ENCODE results near the gene YIF1A. TPM values are rescaled to one million over a fixed set of nuclear protein-coding genes. Genes with fewer than 3 reads are reported as not detected.
A peak's percentile ranks its signal among the peaks of the same experiment; 100 is the strongest.

Gene YIF1A
- total and polyA plus RNA-seq, 4 donors, result 46.6 to 128 (median 114) TPM

- Histone ChIP-seq H3K27me3 (ENCODE audit: control insufficient read depth in 3 of 3, insufficient read depth in 3 of 3, low read length in 2 of 3) (peaks cover 0 to 2% (median 0%) of the 10 kb centered on the region in 3 donors), H3K4me1 (ENCODE audit: control insufficient read depth in 5 of 5, insufficient read depth in 5 of 5, low read length in 5 of 5) (peaks cover 0 to 8% (median 0%) of the 10 kb centered on the region in 5 donors), H3K36me3 (ENCODE audit: control insufficient read depth in 4 of 4, insufficient read depth in 4 of 4, low read length in 4 of 4) (peaks cover 0 to 27% (median 6%) of the 10 kb centered on the region in 4 donors), H3K27ac (ENCODE audit: low read depth in 1 of 2, low read length in 1 of 2) (no peak overlapping the region), H3K9me3 (ENCODE audit: control insufficient read depth in 4 of 4, insufficient read depth in 3 of 4, low read length in 3 of 4) (no peaks in the 10 kb centered on the region), H3K9ac (ENCODE audit: insufficient read depth in 1 of 2, low read length in 2 of 2) (no peak overlapping the region), H3K4me3 (no peak overlapping the region)
- DNase-seq, result peak in 1 of 3 donors; percentile 45
- WGBS, 2 donors, result 78 to 89% methylated on average over 13 to 14 of the region's 14 CpGs
- no peak for TF ChIP-seq CTCF (IDR thresholded peaks at IDR 0.05; ENCODE audit: control extremely low read depth, extremely low read depth)
- no peak for ATAC-seq (ENCODE audit: insufficient read depth, low FRiP score)
These were observed 8.5 kb downstream of the YIF1A start for GRCh38 chr11:66280428-66280827.

GRCh38 chr11:66279092-66279734 lies 9.7 kb downstream of the YIF1A start:
- no peak for TF ChIP-seq CTCF (IDR thresholded peaks at IDR 0.05; ENCODE audit: control extremely low read depth, extremely low read depth)
- no peaks in the 10 kb centered on the region for H3K9me3 ChIP-seq (ENCODE audit: control insufficient read depth in 4 of 4, insufficient read depth in 3 of 4, low read length in 3 of 4)
- no peak for DNase-seq
- no peak overlapping the region for H3K27ac ChIP-seq (ENCODE audit: low read depth in 1 of 2, low read length in 1 of 2)
- H3K27me3 ChIP-seq (ENCODE audit: control insufficient read depth in 3 of 3, insufficient read depth in 3 of 3, low read length in 2 of 3), result peaks cover 0 to 2% (median 0%) of the 10 kb centered on the region in 3 donors
- ATAC-seq (ENCODE audit: insufficient read depth, low FRiP score), result no peak
- H3K4me1 ChIP-seq (ENCODE audit: control insufficient read depth in 5 of 5, insufficient read depth in 5 of 5, low read length in 5 of 5), result peaks cover 0 to 8% (median 0%) of the 10 kb centered on the region in 5 donors
- H3K9ac ChIP-seq (ENCODE audit: insufficient read depth in 1 of 2, low read length in 2 of 2), result no peak overlapping the region
- H3K36me3 ChIP-seq (ENCODE audit: control insufficient read depth in 4 of 4, insufficient read depth in 4 of 4, low read length in 4 of 4), result peaks cover 0 to 30% (median 10%) of the 10 kb centered on the region in 4 donors
- WGBS, 2 donors, result 74 to 76% methylated on average over 15 of the region's 15 CpGs
- H3K4me3 ChIP-seq, result no peak overlapping the region

- 5% methylated on average over 13 to 45 of the region's 45 CpGs for WGBS, 2 donors
- ATAC-seq (ENCODE audit: insufficient read depth, low FRiP score) (no peak), DNase-seq (peak in 2 of 3 donors; percentile 36 to 45)
- peaks cover 0 to 8% (median 0%) of the 10 kb centered on the region in 5 donors for H3K4me1 ChIP-seq (ENCODE audit: control insufficient read depth in 5 of 5, insufficient read depth in 5 of 5, low read length in 5 of 5)
- H3K36me3 ChIP-seq (ENCODE audit: control insufficient read depth in 4 of 4, insufficient read depth in 4 of 4, low read length in 4 of 4), result peaks cover 0 to 34% (median 17%) of the 10 kb centered on the region in 4 donors
- no peak overlapping the region for H3K4me3 ChIP-seq
- no peak overlapping the region for H3K9ac ChIP-seq (ENCODE audit: insufficient read depth in 1 of 2, low read length in 2 of 2)
- H3K27me3 ChIP-seq (ENCODE audit: control insufficient read depth in 3 of 3, insufficient read depth in 3 of 3, low read length in 2 of 3), result peaks cover 0 to 2% (median 0%) of the 10 kb centered on the region in 3 donors
- TF ChIP-seq CTCF (IDR thresholded peaks at IDR 0.05; ENCODE audit: control extremely low read depth, extremely low read depth), result no peak
- H3K9me3 ChIP-seq (ENCODE audit: control insufficient read depth in 4 of 4, insufficient read depth in 3 of 4, low read length in 3 of 4), result no peaks in the 10 kb centered on the region
- no peak overlapping the region for H3K27ac ChIP-seq (ENCODE audit: low read depth in 1 of 2, low read length in 1 of 2)
These were observed 10.4 kb downstream of the YIF1A start for GRCh38 chr11:66278363-66279091.

Data from lung (tissue), 12 donors.